D721Med (cell line): ENCODE measurements around the gene RGS10.

Experiments used
- DNase-seq: peaks from one replicate; pipeline ENCODE4 v3.0.0; 2011; ENCODE audit warnings: low spot score; ENCODE audit not compliant: insufficient read length
- FAIRE-seq: peaks from 2 replicates; lab custom pipeline; 2011; peaks lifted over from hg19 to GRCh38; lab: Jason Lieb, UNC
- TF ChIP-seq, protein P1 (sequence below): IDR thresholded peaks from 2 replicates; pipeline ENCODE4 v1.5.1; 2012; ENCODE audit warnings: mild to moderate bottlenecking, control low read depth; ENCODE audit not compliant: insufficient read depth; ENCODE audit errors: missing control alignments

Gene RGS10

DNA sequence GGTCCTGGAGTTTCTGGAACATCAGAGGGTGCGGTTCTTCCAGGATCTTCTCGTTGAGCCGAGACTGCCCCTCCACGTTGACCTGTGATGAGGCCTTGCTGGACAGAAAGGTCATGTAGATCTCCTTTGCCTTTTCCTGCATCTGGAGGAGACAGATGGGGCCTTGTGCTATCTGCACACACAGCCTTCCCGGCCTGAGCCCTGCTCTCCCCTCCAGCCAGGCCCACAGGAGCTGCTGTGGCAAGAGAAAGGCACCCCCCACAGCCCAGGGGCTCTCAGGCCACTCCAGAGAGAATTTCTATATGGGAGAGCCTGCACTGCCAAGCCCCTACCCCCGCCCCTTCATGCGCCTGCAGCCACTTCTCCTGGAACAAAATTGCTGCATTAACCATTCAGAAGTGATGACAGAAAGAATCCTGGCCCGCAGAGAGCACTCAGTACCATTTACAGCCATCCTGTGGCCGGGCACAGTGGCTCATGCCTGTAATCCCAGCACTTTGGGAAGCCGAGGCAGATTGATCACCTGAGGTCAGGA lies 26.9 kb downstream of the RGS10 start:
- TF ChIP-seq, protein P1, sequence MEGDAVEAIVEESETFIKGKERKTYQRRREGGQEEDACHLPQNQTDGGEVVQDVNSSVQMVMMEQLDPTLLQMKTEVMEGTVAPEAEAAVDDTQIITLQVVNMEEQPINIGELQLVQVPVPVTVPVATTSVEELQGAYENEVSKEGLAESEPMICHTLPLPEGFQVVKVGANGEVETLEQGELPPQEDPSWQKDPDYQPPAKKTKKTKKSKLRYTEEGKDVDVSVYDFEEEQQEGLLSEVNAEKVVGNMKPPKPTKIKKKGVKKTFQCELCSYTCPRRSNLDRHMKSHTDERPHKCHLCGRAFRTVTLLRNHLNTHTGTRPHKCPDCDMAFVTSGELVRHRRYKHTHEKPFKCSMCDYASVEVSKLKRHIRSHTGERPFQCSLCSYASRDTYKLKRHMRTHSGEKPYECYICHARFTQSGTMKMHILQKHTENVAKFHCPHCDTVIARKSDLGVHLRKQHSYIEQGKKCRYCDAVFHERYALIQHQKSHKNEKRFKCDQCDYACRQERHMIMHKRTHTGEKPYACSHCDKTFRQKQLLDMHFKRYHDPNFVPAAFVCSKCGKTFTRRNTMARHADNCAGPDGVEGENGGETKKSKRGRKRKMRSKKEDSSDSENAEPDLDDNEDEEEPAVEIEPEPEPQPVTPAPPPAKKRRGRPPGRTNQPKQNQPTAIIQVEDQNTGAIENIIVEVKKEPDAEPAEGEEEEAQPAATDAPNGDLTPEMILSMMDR, result no peak
- no peak for DNase-seq
- no peak for FAIRE-seq

DNA sequence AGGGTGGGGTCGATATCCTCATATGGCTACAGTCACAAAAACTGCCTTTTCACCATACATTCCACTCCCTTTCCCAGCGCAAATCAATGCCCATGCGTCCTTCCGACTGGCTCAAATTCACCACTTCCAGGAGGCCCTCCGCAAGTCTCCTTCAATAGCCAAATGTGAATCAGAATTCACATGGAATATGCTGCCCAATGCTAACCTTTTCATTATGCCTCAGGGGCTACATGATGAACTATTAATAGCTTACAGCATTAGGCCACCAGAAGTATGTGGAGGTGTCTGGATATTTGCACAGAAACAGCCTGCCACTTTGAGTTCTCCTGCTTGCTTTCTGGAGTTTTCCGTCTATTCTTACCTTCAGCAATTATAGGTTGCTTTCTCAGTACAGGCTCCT lies 27.7 kb downstream of the RGS10 start:
- FAIRE-seq (no peak), DNase-seq (no peak)
- TF ChIP-seq, protein P1, result no peak

DNA sequence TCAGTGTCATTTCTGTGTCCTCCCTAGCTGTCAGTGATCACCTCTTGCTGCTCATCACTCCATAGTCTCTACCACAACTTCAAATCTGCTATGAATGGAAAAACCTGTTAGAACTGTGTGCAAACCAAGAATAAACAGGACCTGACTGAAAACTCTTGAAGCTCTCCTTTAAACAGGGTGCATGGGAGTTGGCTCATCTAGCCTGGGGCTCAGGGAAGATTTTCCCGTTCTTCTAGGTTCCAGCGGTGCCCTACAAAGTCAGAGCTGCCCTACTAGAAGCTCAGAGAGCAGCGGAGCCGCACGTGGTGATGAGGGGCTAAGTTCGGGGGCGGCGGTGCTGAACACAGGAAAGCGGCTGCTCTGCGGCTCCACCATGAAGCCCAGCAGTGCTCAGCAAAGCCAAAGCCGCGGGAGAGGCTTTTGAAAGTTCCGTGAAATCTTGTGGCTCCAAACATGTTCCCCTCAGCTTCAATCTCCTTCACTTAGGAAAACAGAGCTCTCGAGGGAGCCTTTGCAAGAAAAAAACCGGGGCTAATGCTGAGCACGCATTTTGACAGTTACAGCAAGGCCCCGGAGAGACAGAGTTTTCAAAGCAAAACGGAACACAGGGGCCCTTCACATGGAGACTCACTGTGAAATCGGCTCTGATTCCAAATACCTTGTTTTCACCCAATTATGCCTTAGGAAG lies 30.5 kb downstream of the RGS10 start:
- TF ChIP-seq, protein P1, result no peak
- FAIRE-seq (no peak), DNase-seq (no peak)

DNA sequence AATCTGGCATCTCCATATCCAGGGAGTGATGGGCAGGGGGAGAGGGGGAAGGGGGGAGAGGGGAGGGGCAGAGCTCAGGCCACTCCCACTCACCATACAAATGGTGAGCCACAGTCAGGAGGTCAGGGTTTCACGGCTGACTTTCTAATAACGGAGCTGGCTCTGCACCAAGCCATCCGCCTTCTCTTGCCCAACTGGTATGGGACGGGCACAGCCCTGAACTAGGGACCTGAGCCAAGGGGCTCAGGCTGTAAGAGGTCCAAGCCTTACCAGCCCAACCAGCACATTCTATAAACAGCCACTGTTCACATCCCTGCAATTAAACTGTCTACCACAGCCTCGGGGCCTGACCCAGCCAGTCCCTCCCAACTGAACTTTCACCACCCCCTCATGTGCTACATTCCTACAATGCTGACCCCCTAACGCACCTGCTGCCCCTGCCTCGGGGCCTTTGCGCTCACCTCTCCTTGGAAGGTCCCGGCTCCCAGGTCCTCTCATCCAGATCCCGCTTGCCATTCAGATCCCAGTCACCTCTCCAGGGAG lies 32.5 kb downstream of the RGS10 start:
- no peak for FAIRE-seq
- TF ChIP-seq, protein P1, result no peak
- no peak for DNase-seq

DNA sequence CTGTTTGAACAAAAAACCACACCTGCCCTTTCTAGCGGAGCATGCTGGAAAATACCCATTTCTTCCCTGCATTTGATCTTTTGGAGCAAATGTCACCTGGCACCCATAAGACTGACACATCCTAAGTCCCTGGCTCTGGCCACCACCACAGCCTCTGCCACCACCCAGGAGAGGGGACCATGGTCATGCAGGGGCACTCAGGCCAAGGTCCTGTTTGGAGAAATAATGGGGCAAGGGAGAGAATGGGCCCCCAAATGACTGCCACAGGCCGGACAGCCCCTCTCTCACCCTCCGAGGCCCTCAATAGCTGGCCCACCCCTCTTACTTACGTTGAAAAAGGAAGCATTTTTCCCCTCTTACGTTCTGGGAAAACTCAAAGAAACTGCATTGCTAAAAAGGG lies 35.4 kb downstream of the RGS10 start:
- FAIRE-seq (no peak), DNase-seq (no peak)
- TF ChIP-seq, protein P1, result no peak

DNA sequence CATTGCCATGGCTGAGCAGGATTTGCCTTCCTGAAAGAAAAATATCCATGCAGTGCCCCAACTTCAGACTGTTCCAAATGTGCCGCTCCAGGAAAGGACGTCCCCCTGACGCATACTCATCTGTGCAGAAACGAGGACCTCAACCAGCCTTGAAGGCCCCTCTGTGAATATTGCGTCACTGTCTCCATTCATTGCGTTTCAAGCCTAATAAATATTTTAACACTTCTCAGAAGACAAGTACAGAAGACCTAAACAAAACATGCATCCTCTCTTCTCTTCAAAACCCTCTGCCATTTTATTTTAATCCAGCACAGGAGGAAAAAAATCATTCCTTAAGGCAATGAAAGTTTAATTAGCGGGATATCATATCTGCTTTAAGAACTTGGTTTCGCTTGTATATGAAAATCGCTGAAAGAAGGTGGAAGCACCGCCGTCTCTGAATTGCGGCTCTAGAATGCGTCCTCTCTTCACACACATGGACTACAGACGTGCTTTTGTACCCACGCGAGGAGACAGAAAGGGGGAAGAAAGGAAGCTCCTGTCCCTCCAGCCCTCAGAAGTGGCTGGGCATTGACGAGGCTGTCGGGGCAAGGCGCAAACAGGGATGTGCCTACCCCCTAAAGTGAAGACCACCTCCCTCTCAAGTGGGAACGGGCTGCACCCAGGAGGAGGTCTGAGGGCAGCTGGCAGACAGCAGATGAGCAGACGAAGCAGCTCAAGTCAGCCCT lies 36.8 kb downstream of the RGS10 start:
- DNase-seq (no peak), FAIRE-seq (no peak)
- TF ChIP-seq, protein P1, result no peak

DNA sequence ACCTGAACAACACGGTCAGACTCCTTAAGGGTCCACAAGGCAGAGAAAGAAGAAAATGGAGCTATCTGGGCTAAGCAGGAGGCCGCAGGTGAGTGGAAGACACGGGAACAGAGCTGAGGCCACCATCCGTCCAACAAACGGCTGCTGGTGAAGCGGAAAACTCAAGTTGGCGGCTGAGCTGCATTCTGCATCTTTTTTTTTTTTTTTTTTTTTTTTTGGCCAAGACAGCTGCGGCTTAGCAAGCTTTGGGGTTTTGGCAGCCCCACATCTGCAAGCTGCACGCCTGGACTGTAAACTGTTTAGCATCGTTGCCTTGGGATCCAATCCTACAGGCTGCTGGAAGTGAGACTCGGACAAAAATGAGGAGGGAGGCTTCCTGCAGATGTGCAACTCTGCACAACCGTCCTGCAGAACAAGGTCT lies 37.4 kb downstream of the RGS10 start:
- DNase-seq (no peak), FAIRE-seq (no peak)

More for the DNA sequence above, 37.4 kb downstream of the RGS10 start:
- TF ChIP-seq, protein P1, result no peak
